Mesendoderm (in vitro differentiated cells): ENCODE data around the gene HIVEP1.

Source experiments
- DNase-seq: peaks from one replicate; pipeline ENCODE4 v3.0.0; 2013
- H2AK5ac ChIP-seq: 2 replicates; pipeline ENCODE4 v1.6.1; 2013; ENCODE audit warnings: low read length, inconsistent platforms
- H2BK120ac ChIP-seq: 2 replicates; pipeline ENCODE4 v1.6.1; 2013; ENCODE audit warnings: low read depth, mild to moderate bottlenecking, low read length, moderate library complexity, mixed read lengths
- H2BK15ac ChIP-seq: replicated peaks from 2 replicates; pipeline ENCODE4 v1.6.1; 2013; ENCODE audit warnings: low read depth, mild to moderate bottlenecking, moderate library complexity
- H2BK5ac ChIP-seq: 2 replicates; pipeline ENCODE4 v1.6.1; 2013; ENCODE audit warnings: low read length, inconsistent platforms
- H3K18ac ChIP-seq: 2 replicates; pipeline ENCODE4 v1.6.1; 2013; ENCODE audit warnings: mild to moderate bottlenecking, low read length, mixed read lengths
- H3K23ac ChIP-seq: one replicate; pipeline ENCODE4 v1.6.1; 2013; ENCODE audit warnings: low read length
- H3K27ac ChIP-seq: 2 replicates; pipeline ENCODE4 v1.5.1; 2013; ENCODE audit warnings: low read depth, mild to moderate bottlenecking, inconsistent platforms, low read length, moderate library complexity
- H3K27me3 ChIP-seq: 2 replicates; pipeline ENCODE4 v1.6.1; 2013; ENCODE audit warnings: low read length, control low read depth, mild to moderate bottlenecking, inconsistent platforms; ENCODE audit not compliant: insufficient read depth, poor library complexity
- H3K36me3 ChIP-seq: 2 replicates; pipeline ENCODE4 v1.6.1; 2013; ENCODE audit warnings: low read length, inconsistent platforms; ENCODE audit not compliant: control insufficient read depth, insufficient read depth
- H3K4ac ChIP-seq: one replicate; pipeline ENCODE4 v1.6.1; 2013; ENCODE audit warnings: low read depth, mild to moderate bottlenecking, low read length, moderate library complexity
- H3K4me1 ChIP-seq: 2 replicates; pipeline ENCODE4 v1.6.1; 2013; ENCODE audit warnings: low read depth, low read length, inconsistent platforms; ENCODE audit not compliant: control insufficient read depth
- H3K4me2 ChIP-seq: 2 replicates; pipeline ENCODE4 v1.6.1; 2013; ENCODE audit warnings: low read length
- H3K4me3 ChIP-seq: 2 replicates; pipeline ENCODE4 v1.5.1; 2013; ENCODE audit warnings: mild to moderate bottlenecking, low read length
- H3K56ac ChIP-seq: one replicate; pipeline ENCODE4 v1.6.1; 2013; ENCODE audit warnings: low read length
- H3K79me1 ChIP-seq: 2 replicates; pipeline ENCODE4 v1.6.1; 2013; ENCODE audit warnings: low read length, inconsistent platforms
- H3K79me2 ChIP-seq: 2 replicates; pipeline ENCODE4 v1.6.1; 2013; ENCODE audit warnings: mild to moderate bottlenecking, low read length; ENCODE audit not compliant: control insufficient read depth, insufficient read depth
- H3K9ac ChIP-seq: 2 replicates; pipeline ENCODE4 v1.6.1; 2013; ENCODE audit warnings: low read length, inconsistent platforms
- H4K5ac ChIP-seq: one replicate; pipeline ENCODE4 v1.6.1; 2013; ENCODE audit warnings: low read length
- H4K8ac ChIP-seq: one replicate; pipeline ENCODE4 v1.6.1; 2013; ENCODE audit warnings: low read depth, mild to moderate bottlenecking, control low read depth, low read length, moderate library complexity
- WGBS: extraction: QIAGEN DNeasy Blood & Tissue Kit; methylation state at CpG from one replicate; pipeline ENCODE4 v1.1.7; 2013; ENCODE audit warnings: low lambda C conversion rate, missing lambda C conversion rate; ENCODE audit not compliant: insufficient coverage; ENCODE audit errors: extremely low coverage; 5-methylcytosine and 5-hydroxymethylcytosine counted together

Gene HIVEP1

DNA sequence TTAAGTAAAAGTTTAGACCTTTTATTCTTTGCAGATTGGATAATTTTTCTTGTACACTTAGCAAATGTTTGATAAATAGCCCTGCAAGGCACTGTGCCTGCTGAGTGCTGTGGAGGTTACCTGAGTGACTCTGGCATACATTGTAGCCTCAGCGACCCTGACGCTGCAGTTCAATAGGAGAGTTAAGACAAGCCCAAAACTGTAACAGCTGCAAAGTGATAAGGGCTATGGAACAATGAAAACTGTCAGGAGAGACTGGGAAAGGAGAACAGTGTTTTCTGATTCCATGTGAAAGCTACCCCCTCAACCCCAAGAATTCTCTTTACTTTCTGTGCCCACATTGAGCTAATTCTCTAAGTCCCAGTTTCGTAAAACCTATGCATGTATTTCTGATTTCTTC, 22.2 kb downstream of the HIVEP1 start:
- H4K5ac ChIP-seq = no peak overlapping the region
- no peaks in the 10 kb centered on the region for H3K27me3 ChIP-seq
- no peak overlapping the region for H3K18ac ChIP-seq
- no peak overlapping the region for H3K9ac ChIP-seq
- H2BK120ac ChIP-seq = no peak overlapping the region
- DNase-seq = peak; percentile 35
- H2BK15ac ChIP-seq = no peak overlapping the region
- H3K4me1 ChIP-seq = no peaks in the 10 kb centered on the region
- no peak overlapping the region for H3K4me2 ChIP-seq
- H2BK5ac ChIP-seq = no peak overlapping the region
- peaks cover 41% of the 10 kb centered on the region for H3K79me2 ChIP-seq
- peaks cover 19% of the 10 kb centered on the region for H3K79me1 ChIP-seq
- H3K23ac ChIP-seq = no peak overlapping the region
- H3K27ac ChIP-seq = no peak overlapping the region
- no peak overlapping the region for H4K8ac ChIP-seq
- H3K36me3 ChIP-seq = no peaks in the 10 kb centered on the region
- H3K4me3 ChIP-seq = no peak overlapping the region
- H3K56ac ChIP-seq = no peak overlapping the region
- WGBS = no CpG with 5 or more reads among the region's 3 CpGs
- H3K4ac ChIP-seq = no peak overlapping the region
- H2AK5ac ChIP-seq = no peak overlapping the region

DNA sequence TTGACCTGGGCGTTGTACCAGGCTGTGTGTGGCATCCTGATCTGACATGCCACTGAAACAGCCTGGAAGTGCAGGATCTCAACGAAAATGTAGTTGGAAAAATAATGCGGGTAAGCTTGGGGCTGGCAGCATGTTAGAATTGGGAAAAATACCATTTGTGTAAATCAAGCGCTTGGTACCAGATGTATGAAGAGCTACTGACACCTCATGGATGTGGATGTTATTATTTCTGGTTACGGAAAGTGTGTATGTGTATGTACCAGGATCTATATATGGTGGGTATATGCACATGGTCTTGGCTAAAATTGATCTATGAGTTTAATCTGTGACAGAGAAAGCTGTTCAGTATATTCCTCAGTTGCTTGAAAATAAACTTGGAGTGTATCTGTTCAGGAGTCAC, 22.7 kb downstream of the HIVEP1 start:
- Histone ChIP-seq H2AK5ac (no peak overlapping the region), H4K5ac (no peak overlapping the region), H2BK5ac (no peak overlapping the region), H3K79me2 (peaks cover 45% of the 10 kb centered on the region), H2BK15ac (no peak overlapping the region), H2BK120ac (no peak overlapping the region), H3K9ac (no peak overlapping the region), H3K79me1 (peaks cover 22% of the 10 kb centered on the region), H3K36me3 (no peaks in the 10 kb centered on the region), H3K23ac (no peak overlapping the region), H3K27me3 (no peaks in the 10 kb centered on the region), H3K18ac (no peak overlapping the region), H3K4me3 (no peak overlapping the region), H3K4me2 (no peak overlapping the region), H4K8ac (no peak overlapping the region), H3K4me1 (no peaks in the 10 kb centered on the region), H3K27ac (no peak overlapping the region), H3K56ac (no peak overlapping the region), H3K4ac (no peak overlapping the region)
- no CpG with 5 or more reads among the region's 5 CpGs for WGBS
- DNase-seq = no peak

DNA sequence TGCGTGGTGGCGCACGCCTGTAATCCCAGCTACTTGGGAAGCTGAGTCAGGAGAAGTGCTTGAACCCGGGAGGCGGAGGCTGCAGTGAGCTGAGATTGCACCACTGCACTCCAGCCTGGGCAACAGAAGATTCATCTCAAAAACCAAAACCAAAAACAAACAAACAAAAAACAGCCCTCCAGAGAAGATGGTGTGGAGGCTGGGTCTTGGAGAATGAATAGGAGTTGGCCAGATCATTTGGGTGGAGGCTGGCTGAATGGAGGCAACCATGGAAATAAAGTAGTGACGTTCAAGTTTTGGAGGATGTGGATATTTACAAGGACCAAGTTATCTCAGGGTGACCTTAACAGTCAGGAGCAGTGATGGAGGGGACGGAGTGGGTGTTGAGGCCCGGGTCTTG, 24.7 kb downstream of the HIVEP1 start:
- H3K9ac ChIP-seq = no peak overlapping the region
- H3K79me2 ChIP-seq = peaks cover 37% of the 10 kb centered on the region
- no peak overlapping the region for H3K23ac ChIP-seq
- no peak overlapping the region for H2AK5ac ChIP-seq
- no peak for DNase-seq
- peaks cover 21% of the 10 kb centered on the region for H3K79me1 ChIP-seq
- no peak overlapping the region for H3K56ac ChIP-seq
- H2BK5ac ChIP-seq = no peak overlapping the region
- H4K8ac ChIP-seq = no peak overlapping the region
- H2BK15ac ChIP-seq = no peak overlapping the region
- H2BK120ac ChIP-seq = no peak overlapping the region
- WGBS = no CpG with 5 or more reads among the region's 8 CpGs
- no peaks in the 10 kb centered on the region for H3K27me3 ChIP-seq
- no peak overlapping the region for H3K4me2 ChIP-seq
- H3K4ac ChIP-seq = no peak overlapping the region
- H4K5ac ChIP-seq = no peak overlapping the region
- no peak overlapping the region for H3K27ac ChIP-seq
- no peaks in the 10 kb centered on the region for H3K4me1 ChIP-seq
- no peaks in the 10 kb centered on the region for H3K36me3 ChIP-seq
- H3K18ac ChIP-seq = no peak overlapping the region
- no peak overlapping the region for H3K4me3 ChIP-seq

DNA sequence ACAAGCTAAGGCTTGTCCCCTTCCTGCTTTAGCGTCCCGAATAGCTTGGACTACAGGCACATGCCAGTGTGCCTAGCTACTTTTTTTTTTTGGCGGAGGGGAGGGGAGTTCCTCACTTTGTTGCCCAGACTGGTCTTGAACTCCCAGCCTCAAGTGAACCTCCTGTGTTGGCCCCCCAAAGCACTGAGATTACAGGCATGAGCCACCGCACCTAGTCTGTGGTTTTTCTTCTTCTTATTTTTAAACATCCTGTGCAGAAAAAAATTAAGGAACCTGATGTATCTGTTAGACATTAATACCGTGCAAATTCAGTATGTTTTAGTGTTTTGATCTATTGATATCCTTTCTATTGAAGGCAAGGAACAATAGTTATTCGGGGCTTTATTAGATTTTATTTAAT, 25.7 kb downstream of the HIVEP1 start:
- Histone ChIP-seq H3K36me3 (no peaks in the 10 kb centered on the region), H3K9ac (no peak overlapping the region), H3K27ac (no peak overlapping the region), H3K4me1 (no peaks in the 10 kb centered on the region), H2BK5ac (no peak overlapping the region), H3K4ac (no peak overlapping the region), H3K56ac (no peak overlapping the region), H2BK15ac (no peak overlapping the region), H3K79me1 (peaks cover 21% of the 10 kb centered on the region), H3K27me3 (no peaks in the 10 kb centered on the region), H2AK5ac (no peak overlapping the region), H3K4me3 (no peak overlapping the region), H3K79me2 (peaks cover 36% of the 10 kb centered on the region), H3K4me2 (no peak overlapping the region), H3K23ac (no peak overlapping the region), H4K8ac (no peak overlapping the region), H3K18ac (no peak overlapping the region), H4K5ac (no peak overlapping the region), H2BK120ac (no peak overlapping the region)
- no peak for DNase-seq
- WGBS = no CpG with 5 or more reads among the region's 6 CpGs

DNA sequence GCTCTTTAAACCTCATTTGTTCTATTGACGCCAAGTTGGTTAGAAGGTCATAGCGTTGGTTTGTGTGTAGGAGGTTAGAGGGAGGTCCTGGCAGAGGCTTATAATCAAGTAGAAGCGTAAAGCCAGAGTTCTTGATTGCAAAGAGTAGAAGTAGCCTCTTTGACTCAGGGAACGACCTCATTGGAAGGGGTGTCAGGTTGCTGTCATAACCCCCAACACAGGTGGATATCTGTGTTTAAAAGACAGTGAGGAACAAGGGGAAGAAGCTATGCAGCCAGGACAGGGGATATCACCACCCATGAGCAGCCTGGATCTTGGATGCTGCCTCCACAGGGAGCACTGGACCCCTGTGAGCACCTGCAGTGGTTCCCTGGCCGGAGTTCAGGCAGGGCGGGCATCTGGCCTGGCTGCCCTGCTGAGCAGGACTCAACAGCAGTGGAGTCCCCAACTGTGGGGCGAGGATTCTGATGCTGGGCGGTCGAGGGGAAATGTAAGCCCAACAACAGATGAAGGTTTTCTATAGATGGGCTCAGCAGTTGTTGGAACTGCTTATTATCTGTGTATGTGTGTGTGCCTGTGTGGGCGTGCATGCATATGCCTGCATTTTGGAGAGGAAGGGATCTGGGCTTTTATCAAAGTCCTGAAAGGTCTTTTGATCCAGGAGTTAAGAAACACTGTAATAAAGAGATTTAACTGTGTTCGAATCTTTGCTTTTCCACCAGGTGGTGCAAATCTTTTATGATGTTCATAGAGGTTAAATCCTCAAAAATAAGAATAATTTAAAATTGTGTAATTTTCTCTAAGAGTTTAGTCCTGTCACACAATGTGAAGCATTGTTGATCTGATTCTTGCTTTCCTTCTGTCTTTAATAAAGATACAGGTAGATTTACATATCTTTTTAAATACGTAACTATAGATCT, 27.7 kb downstream of the HIVEP1 start:
- H3K18ac ChIP-seq = no peak overlapping the region
- no peak overlapping the region for H4K5ac ChIP-seq
- no peaks in the 10 kb centered on the region for H3K27me3 ChIP-seq
- no peak overlapping the region for H2BK5ac ChIP-seq
- WGBS = no CpG with 5 or more reads among the region's 12 CpGs
- no peaks in the 10 kb centered on the region for H3K36me3 ChIP-seq
- H3K4me3 ChIP-seq = no peak overlapping the region
- H3K4me1 ChIP-seq = no peaks in the 10 kb centered on the region
- H2BK120ac ChIP-seq = no peak overlapping the region
- H3K56ac ChIP-seq = no peak overlapping the region
- DNase-seq = no peak
- peaks cover 19% of the 10 kb centered on the region for H3K79me1 ChIP-seq
- no peak overlapping the region for H3K4me2 ChIP-seq
- H3K79me2 ChIP-seq = peaks cover 29% of the 10 kb centered on the region
- no peak overlapping the region for H3K4ac ChIP-seq
- H4K8ac ChIP-seq = no peak overlapping the region
- H3K23ac ChIP-seq = no peak overlapping the region
- no peak overlapping the region for H2BK15ac ChIP-seq
- H2AK5ac ChIP-seq = no peak overlapping the region
- H3K9ac ChIP-seq = no peak overlapping the region
- no peak overlapping the region for H3K27ac ChIP-seq

DNA sequence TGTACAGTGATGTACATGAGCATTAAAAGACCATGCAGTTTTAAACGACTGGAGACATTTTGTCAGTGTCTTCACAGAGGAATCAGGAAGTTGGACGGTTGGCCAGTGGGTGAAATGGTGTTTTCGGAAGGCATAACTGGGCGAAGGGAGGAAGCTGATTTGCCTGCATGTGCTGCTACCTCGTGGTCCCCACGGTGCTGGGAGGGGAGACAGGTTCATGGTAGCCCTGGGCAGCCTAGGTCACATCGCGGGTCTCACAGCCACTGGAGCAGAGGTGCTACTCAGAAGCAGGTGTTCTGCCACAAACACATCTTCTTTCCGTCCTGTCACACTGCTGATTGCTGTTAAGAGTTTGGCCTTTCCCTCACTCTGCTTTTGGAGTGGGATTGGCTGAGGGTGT, 35.2 kb downstream of the HIVEP1 start:
- Histone ChIP-seq H3K56ac (no peak overlapping the region), H3K4me1 (no peaks in the 10 kb centered on the region), H4K5ac (no peak overlapping the region), H2BK15ac (no peak overlapping the region), H3K36me3 (no peaks in the 10 kb centered on the region), H3K27me3 (no peaks in the 10 kb centered on the region), H3K27ac (no peak overlapping the region), H3K4ac (no peak overlapping the region), H3K79me1 (peaks cover 27% of the 10 kb centered on the region), H3K4me2 (no peak overlapping the region), H2AK5ac (no peak overlapping the region), H3K4me3 (no peak overlapping the region), H3K79me2 (peaks cover 27% of the 10 kb centered on the region), H3K23ac (no peak overlapping the region), H4K8ac (no peak overlapping the region), H3K18ac (no peak overlapping the region), H2BK5ac (no peak overlapping the region), H3K9ac (no peak overlapping the region), H2BK120ac (no peak overlapping the region)
- no peak for DNase-seq
- no CpG with 5 or more reads among the region's 9 CpGs for WGBS
